SK-N-SH (cell line): ENCODE results near the gene SERPINE1. TPM values are rescaled to one million over a fixed set of nuclear protein-coding genes. Genes with fewer than 3 reads are reported as not detected.

ENCODE experiments used
- CTCF ChIA-PET: fragments of 300-600, 350-600 bp; formaldehyde crosslinking; extraction: SDS; loops from one replicate; lab custom pipeline; 2021; lab: Yijun Ruan, JAX
- POLR2A ChIA-PET: fragments of 350-600 bp; sonication (Branson Sonifier 250); formaldehyde crosslinking; extraction: SDS; loops from one replicate; lab custom pipeline; 2020; ENCODE audit warnings: antibody characterized with exemption, inconsistent platforms; lab: Yijun Ruan, JAX
- DNase-seq: peaks from one replicate; pipeline ENCODE4 v3.0.0; 2012
- H2AFZ ChIP-seq: fragments of 200-600 bp; sonication (generic); 2 replicates; pipeline ENCODE4 v1.8.1; 2016; ENCODE audit warnings: antibody characterized with exemption, mild to moderate bottlenecking, low read depth
- H3F3A ChIP-seq: fragments of 200-600 bp; sonication (generic); replicated peaks from 2 replicates; pipeline ENCODE3; 2016; ENCODE audit warnings: antibody characterized with exemption, mild to moderate bottlenecking; ENCODE audit not compliant: insufficient read depth
- H3K27ac ChIP-seq, 2 experiments: fragments of 200-500 bp in 1 of 2; fragments of 200-600 bp in 1 of 2; sonication (Bioruptor generic) in 1 of 2; sonication (generic), shearing (Covaris generic) in 1 of 2; 2 replicates each; pipeline versions ENCODE4 v1.5.1 to v1.6.1; 2014 to 2016; ENCODE audit warnings: low read depth in 2 of 2, inconsistent platforms in 1 of 2, low read length in 1 of 2, mild to moderate bottlenecking in 1 of 2, mixed read lengths in 1 of 2
- H3K27me3 ChIP-seq: fragments of 200-600 bp; sonication (generic), shearing (Covaris generic); 2 replicates; pipeline ENCODE4 v1.6.1; 2016; ENCODE audit warnings: mixed run types; ENCODE audit not compliant: insufficient read depth
- H3K36me3 ChIP-seq, 2 experiments: fragments of 200-500 bp in 1 of 2; fragments of 200-600 bp in 1 of 2; sonication (Bioruptor generic) in 1 of 2; sonication (generic) in 1 of 2; replicated peaks in 1 of 2; 2 replicates each; pipeline versions ENCODE3 to v1.5.1; 2014 to 2016; ENCODE audit warnings: low read length in 1 of 2, mild to moderate bottlenecking in 1 of 2; ENCODE audit not compliant: insufficient read depth in 2 of 2, control insufficient read depth in 1 of 2
- H3K4me1 ChIP-seq, 2 experiments: fragments of 200-500 bp in 1 of 2; fragments of 200-600 bp in 1 of 2; sonication (Bioruptor generic) in 1 of 2; sonication (generic), shearing (Covaris generic) in 1 of 2; 2 replicates each; pipeline versions ENCODE4 v1.5.1 to v1.6.1; 2014 to 2016; ENCODE audit warnings: low read depth in 1 of 2, low read length in 1 of 2, mixed run types in 1 of 2; ENCODE audit not compliant: insufficient read depth in 2 of 2, control insufficient read depth in 1 of 2
- H3K4me2 ChIP-seq: fragments of 200-600 bp; sonication (generic), shearing (Covaris generic); 2 replicates; pipeline ENCODE4 v1.6.1; 2017; ENCODE audit warnings: mixed run types
- H3K4me3 ChIP-seq, 2 experiments: fragments of 200-500 bp in 1 of 2; fragments of 200-600 bp in 1 of 2; sonication (Bioruptor generic) in 1 of 2; sonication (generic), shearing (Covaris generic) in 1 of 2; 2 replicates each; pipeline versions ENCODE4 v1.5.1 to v1.8.1; 2014 to 2016; ENCODE audit warnings: low read depth in 2 of 2, inconsistent platforms in 1 of 2, low read length in 1 of 2, mild to moderate bottlenecking in 1 of 2, mixed read lengths in 1 of 2, moderate library complexity in 1 of 2
- H3K79me2 ChIP-seq: fragments of 200-600 bp; sonication (generic); 2 replicates; pipeline ENCODE4 v1.8.1; 2017; ENCODE audit warnings: mild to moderate bottlenecking; ENCODE audit not compliant: insufficient read depth
- H3K9ac ChIP-seq: fragments of 200-600 bp; sonication (generic); 2 replicates; pipeline ENCODE4 v1.6.1; 2017; ENCODE audit warnings: mixed run types
- H3K9me2 ChIP-seq: fragments of 200-600 bp; sonication (generic); 2 replicates; pipeline ENCODE4 v1.6.1; 2017; ENCODE audit warnings: mixed run types
- H3K9me3 ChIP-seq: fragments of 200-600 bp; sonication (generic); 2 replicates; pipeline ENCODE4 v1.6.1; 2017; ENCODE audit warnings: mixed run types, mild to moderate bottlenecking, moderate library complexity
- H4K20me1 ChIP-seq: fragments of 200-600 bp; sonication (generic); 2 replicates; pipeline ENCODE4 v1.6.1; 2017; ENCODE audit warnings: mild to moderate bottlenecking, mixed run types; ENCODE audit not compliant: insufficient read depth
- CHD2 ChIP-seq: fragments of 150-350 bp; IDR thresholded peaks from 2 replicates; pipeline ENCODE4 v1.6.1; 2018; ENCODE audit warnings: low read length; ENCODE audit not compliant: partially characterized antibody
- EP300 ChIP-seq, 2 experiments: IDR thresholded peaks; 2 replicates each; pipeline versions ENCODE4 v1.4.0 to v1.6.1; 2012; ENCODE audit warnings: borderline replicate concordance in 1 of 2, low read depth in 1 of 2, low read length in 1 of 2
- EZH2phosphoT487 ChIP-seq: fragments of 200-600 bp; sonication (generic); IDR thresholded peaks from 2 replicates; pipeline ENCODE4 v1.6.1; 2017; ENCODE audit warnings: low read depth, mixed run types, mild to moderate bottlenecking, antibody characterized with exemption, moderate library complexity, borderline replicate concordance
- FOXM1 ChIP-seq: IDR thresholded peaks from 2 replicates; pipeline ENCODE4 v1.4.0; 2012; ENCODE audit warnings: low read depth, mild to moderate bottlenecking
- GABPA ChIP-seq: IDR thresholded peaks from 2 replicates; pipeline ENCODE4 v1.4.0; 2012; ENCODE audit warnings: low read depth, mild to moderate bottlenecking
- GATA2 ChIP-seq: sonication (generic); formaldehyde crosslinking; IDR thresholded peaks from 2 replicates; pipeline ENCODE4 v1.5.0; 2020; ENCODE audit warnings: mild to moderate bottlenecking, missing genetic modification reagents
- RCOR1 ChIP-seq: fragments of 150-350 bp; IDR thresholded peaks from 2 replicates; pipeline ENCODE4 v1.6.1; 2017; ENCODE audit warnings: antibody characterized with exemption, low read length
- TCF12 ChIP-seq: IDR thresholded peaks from 2 replicates; pipeline ENCODE4 v1.4.0; 2012
- TEAD4 ChIP-seq: IDR thresholded peaks from 2 replicates; pipeline ENCODE4 v1.4.0; 2012; ENCODE audit warnings: mild to moderate bottlenecking, borderline replicate concordance; ENCODE audit not compliant: insufficient read depth
- polyA plus RNA-seq, 3 experiments: library from polyadenylated mRNA; depleted of rRNA; stranded (reverse); fragments of >200 nt; gene quantifications; 2 replicates each; pipeline ENCODE4 v1.2.3, GENCODE V29; 2012
- TF ChIP-seq, protein P1 (sequence below): fragments of 200-600 bp; sonication (generic); IDR thresholded peaks from 2 replicates; pipeline ENCODE4 v1.6.1; 2017; ENCODE audit warnings: antibody characterized with exemption, mild to moderate bottlenecking, moderate library complexity
- TF ChIP-seq, protein P2 (sequence below): IDR thresholded peaks from 2 replicates; pipeline ENCODE4 v1.6.1; 2012; ENCODE audit warnings: mild to moderate bottlenecking, low read depth, low read length, moderate library complexity

Gene SERPINE1
- polyA plus RNA-seq, 1 of the 3 experiments (the other 2 are of a cell fraction) = 4,174 TPM

DNA sequence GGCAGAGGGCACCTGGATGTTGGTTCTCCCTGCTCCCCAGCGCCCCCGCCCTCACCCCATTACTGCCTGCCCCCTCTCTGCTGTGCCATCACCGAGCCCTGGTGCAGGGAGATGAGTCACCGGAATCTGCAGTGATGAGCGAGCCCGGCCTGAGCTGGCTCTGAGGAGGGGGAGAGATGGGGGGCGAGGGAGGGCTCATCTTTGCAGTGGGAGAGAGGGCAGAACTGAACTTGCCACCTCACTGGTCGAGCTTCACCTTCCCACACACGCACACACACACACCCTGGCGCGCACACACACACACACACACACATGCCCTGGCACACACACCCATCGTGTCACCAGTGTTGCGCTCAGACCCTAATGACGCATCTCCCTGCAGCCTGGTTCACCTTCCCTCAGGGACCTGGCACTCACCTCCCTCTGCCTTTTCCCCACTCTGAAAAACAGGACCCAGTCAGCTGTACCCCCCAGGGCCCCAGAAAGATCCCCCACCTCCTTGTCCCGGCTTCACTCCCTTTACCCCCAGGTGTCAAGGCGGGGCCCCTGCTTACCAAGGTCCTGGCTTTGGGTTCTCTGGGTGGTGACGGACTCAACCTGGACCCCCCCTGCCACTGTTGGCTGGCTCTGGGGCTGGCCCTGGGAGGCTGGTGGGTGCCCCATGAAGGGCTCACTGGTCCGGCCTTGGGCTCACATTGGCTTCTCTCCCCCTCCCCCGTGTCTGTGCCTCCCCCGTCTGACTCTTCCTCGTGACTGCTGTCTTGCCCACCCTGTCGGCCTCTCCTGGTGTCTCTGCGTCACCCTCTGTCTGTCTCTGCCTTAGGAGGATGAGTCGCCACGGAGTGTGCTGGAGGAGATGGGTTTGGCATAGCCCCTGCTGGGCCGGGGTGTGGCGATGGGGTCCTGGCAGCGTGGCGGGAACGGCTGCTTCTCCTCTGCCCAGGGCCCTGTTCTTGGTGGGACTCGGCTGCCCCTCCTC, 33.1 kb downstream of the SERPINE1 start (continued):
- peak; percentile 79 for TF ChIP-seq TCF12
- TF ChIP-seq CHD2 = no peak
- TF ChIP-seq, protein P1, sequence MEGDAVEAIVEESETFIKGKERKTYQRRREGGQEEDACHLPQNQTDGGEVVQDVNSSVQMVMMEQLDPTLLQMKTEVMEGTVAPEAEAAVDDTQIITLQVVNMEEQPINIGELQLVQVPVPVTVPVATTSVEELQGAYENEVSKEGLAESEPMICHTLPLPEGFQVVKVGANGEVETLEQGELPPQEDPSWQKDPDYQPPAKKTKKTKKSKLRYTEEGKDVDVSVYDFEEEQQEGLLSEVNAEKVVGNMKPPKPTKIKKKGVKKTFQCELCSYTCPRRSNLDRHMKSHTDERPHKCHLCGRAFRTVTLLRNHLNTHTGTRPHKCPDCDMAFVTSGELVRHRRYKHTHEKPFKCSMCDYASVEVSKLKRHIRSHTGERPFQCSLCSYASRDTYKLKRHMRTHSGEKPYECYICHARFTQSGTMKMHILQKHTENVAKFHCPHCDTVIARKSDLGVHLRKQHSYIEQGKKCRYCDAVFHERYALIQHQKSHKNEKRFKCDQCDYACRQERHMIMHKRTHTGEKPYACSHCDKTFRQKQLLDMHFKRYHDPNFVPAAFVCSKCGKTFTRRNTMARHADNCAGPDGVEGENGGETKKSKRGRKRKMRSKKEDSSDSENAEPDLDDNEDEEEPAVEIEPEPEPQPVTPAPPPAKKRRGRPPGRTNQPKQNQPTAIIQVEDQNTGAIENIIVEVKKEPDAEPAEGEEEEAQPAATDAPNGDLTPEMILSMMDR = 0 out of 2 replicates have a peak, but pooled peaks have one; percentile 18
- no peak for TF ChIP-seq GATA2 (CRISPR knock-in tag)
- TF ChIP-seq EZH2phosphoT487 = no peak
- TF ChIP-seq, protein P2, sequence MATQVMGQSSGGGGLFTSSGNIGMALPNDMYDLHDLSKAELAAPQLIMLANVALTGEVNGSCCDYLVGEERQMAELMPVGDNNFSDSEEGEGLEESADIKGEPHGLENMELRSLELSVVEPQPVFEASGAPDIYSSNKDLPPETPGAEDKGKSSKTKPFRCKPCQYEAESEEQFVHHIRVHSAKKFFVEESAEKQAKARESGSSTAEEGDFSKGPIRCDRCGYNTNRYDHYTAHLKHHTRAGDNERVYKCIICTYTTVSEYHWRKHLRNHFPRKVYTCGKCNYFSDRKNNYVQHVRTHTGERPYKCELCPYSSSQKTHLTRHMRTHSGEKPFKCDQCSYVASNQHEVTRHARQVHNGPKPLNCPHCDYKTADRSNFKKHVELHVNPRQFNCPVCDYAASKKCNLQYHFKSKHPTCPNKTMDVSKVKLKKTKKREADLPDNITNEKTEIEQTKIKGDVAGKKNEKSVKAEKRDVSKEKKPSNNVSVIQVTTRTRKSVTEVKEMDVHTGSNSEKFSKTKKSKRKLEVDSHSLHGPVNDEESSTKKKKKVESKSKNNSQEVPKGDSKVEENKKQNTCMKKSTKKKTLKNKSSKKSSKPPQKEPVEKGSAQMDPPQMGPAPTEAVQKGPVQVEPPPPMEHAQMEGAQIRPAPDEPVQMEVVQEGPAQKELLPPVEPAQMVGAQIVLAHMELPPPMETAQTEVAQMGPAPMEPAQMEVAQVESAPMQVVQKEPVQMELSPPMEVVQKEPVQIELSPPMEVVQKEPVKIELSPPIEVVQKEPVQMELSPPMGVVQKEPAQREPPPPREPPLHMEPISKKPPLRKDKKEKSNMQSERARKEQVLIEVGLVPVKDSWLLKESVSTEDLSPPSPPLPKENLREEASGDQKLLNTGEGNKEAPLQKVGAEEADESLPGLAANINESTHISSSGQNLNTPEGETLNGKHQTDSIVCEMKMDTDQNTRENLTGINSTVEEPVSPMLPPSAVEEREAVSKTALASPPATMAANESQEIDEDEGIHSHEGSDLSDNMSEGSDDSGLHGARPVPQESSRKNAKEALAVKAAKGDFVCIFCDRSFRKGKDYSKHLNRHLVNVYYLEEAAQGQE = no peak
- peak in 1 of 2 experiments; percentile 50; a peak in 1 of 4 replicates for TF ChIP-seq EP300 (IDR thresholded peaks at IDR 0.05; ENCODE audit: borderline replicate concordance in 1 of 2, low read depth in 1 of 2, low read length in 1 of 2)

GRCh38 chr7:101160910-101161309, 34.0 kb downstream of the SERPINE1 start:
- H3K9me2 ChIP-seq = no peaks in the 10 kb centered on the region
- no peak overlapping the region for H2AFZ ChIP-seq
- peaks cover 36 to 40% of the 10 kb centered on the region in 2 experiments for H3K36me3 ChIP-seq
- H3K4me1 ChIP-seq = peaks cover 19 to 26% of the 10 kb centered on the region in 2 experiments; a peak in 3 of 4 replicates
- H4K20me1 ChIP-seq = peaks cover 24% of the 10 kb centered on the region
- TF ChIP-seq TEAD4 (no peak), RCOR1 (no peak), GABPA (no peak), FOXM1 (no peak)
- peaks cover 14% of the 10 kb centered on the region for H3K79me2 ChIP-seq
- POLR2A ChIA-PET = interaction anchor here (0.6 kb wide), 1 partner anchor 22 kb away, joined by 5 read pairs; no protein-coding TSS in a partner anchor
- peaks cover 45% of the 10 kb centered on the region for H3F3A ChIP-seq
- no peak overlapping the region for H3K4me2 ChIP-seq
- H3K9me3 ChIP-seq = no peaks in the 10 kb centered on the region
- no peak overlapping the region for H3K9ac ChIP-seq
- DNase-seq = peak; percentile 31
- no peak overlapping the region for H3K4me3 ChIP-seq
- CTCF ChIA-PET = interaction anchor here (0.7 to 4.3 kb wide), 8 partner anchors 10 to 266 kb away, joined by 3 to 20 read pairs (median 5); no protein-coding TSS in a partner anchor
- peak overlapping the region in 1 of 2 experiments; percentile 23; a peak in 1 of 4 replicates for H3K27ac ChIP-seq
- H3K27me3 ChIP-seq = no peaks in the 10 kb centered on the region
